Activated CD4-positive, alpha-beta T cell treated with anti-CD3 and anti-CD28 coated beads for 24 hours (primary cell): ENCODE results near the gene BIN2.

Experiments used
- DNase-seq, 2 donors: peaks; one replicate each; pipeline ENCODE4 v3.0.0-alpha.2; 2020; ENCODE audit warnings: low read depth in 2 of 2

The BIN2 gene

GRCh38 chr12:51323966-51324895 lies at the start of gene BIN2:
TSS of gene BIN2 (minus strand) at chr12:51324174. CDS start at chr12:51324102, 72 bp downstream.
- DNase-seq, result peak; percentile 42 to 56

- no peak for DNase-seq
Observed at GRCh38 chr12:51373187-51373586, 49.2 kb upstream of the BIN2 start.

- DNase-seq, result no peak
Observed at GRCh38 chr12:51372021-51372420, 48.0 kb upstream of the BIN2 start.

- no peak for DNase-seq
Observed at GRCh38 chr12:51371295-51371953, 47.5 kb upstream of the BIN2 start.

GRCh38 chr12:51370667-51371066 lies 46.7 kb upstream of the BIN2 start:
- no peak for DNase-seq

GRCh38 chr12:51369581-51369980 lies 45.6 kb upstream of the BIN2 start:
- no peak for DNase-seq

- DNase-seq, result peak; percentile 69 to 70
Observed at GRCh38 chr12:51368640-51369517, 44.9 kb upstream of the BIN2 start.

- DNase-seq, result no peak
Observed at GRCh38 chr12:51365276-51365675, 41.3 kb upstream of the BIN2 start.

GRCh38 chr12:51364001-51364400 lies 40.0 kb upstream of the BIN2 start:
- DNase-seq, result no peak

GRCh38 chr12:51362747-51363342 lies 38.9 kb upstream of the BIN2 start:
- no peak for DNase-seq

GRCh38 chr12:51362307-51362706 lies 38.3 kb upstream of the BIN2 start:
- DNase-seq, result no peak

- DNase-seq, result no peak
Observed at GRCh38 chr12:51361161-51362016, 37.4 kb upstream of the BIN2 start.

- no peak for DNase-seq
Observed at GRCh38 chr12:51360315-51360714, 36.3 kb upstream of the BIN2 start.

- DNase-seq, result no peak
Observed at GRCh38 chr12:51359851-51360250, 35.9 kb upstream of the BIN2 start.

GRCh38 chr12:51358496-51358895 lies 34.5 kb upstream of the BIN2 start:
- no peak for DNase-seq

GRCh38 chr12:51357374-51358047 lies 33.5 kb upstream of the BIN2 start:
- no peak for DNase-seq

- no peak for DNase-seq
Observed at GRCh38 chr12:51351913-51352532, 28.0 kb upstream of the BIN2 start.

- no peak for DNase-seq
Observed at GRCh38 chr12:51349026-51349425, 25.1 kb upstream of the BIN2 start.

- DNase-seq, result no peak
Observed at GRCh38 chr12:51348116-51348515, 24.1 kb upstream of the BIN2 start.

- no peak for DNase-seq
Observed at GRCh38 chr12:51346581-51346980, 22.6 kb upstream of the BIN2 start, which contains the start of gene CELA1. TSS of gene CELA1 (minus strand) at chr12:51346679. CDS start at chr12:51346638, 41 bp downstream.
